ENCODE results near the gene FAT1. TPM values are rescaled to one million over a fixed set of nuclear protein-coding genes. Genes with fewer than 3 reads are reported as not detected.
A peak's percentile ranks its signal among the peaks of the same experiment; 100 is the strongest.

The FAT1 gene
- total and polyA plus RNA-seq, 2 donors (not counting 1 experiment from before 2014, with no cell fraction given), result 151 to 729 TPM

DNA sequence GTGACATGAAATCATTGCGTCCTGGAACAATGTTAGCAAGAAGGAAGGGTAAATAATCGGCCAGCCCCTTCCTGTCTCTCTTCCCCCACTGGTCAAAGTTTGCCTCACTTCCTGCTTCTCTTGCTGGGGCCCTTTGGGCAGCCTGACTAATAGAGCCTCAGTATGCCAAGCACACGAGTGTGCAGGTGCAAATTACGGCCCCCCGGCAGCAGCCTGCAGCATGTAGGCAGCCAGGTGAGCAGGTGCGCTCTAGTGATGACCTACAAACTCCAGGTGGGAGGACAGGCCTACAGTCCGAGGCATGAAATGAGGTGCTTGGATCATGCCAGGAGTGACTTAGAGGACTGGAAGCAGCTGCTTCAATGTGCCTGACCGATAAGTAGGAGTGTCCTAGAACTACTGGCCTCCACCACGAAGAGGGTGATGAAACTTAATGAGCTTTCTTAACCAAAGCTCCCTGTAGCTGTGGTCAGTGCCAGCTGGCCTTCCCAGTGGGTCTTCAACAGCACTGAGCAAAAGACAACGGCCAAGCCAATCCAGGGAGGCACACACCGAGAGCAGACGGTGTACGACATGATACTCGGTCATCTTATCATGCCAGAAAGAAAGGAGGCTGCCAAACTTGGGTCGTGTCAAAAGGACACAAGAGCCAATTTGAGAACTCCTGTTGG, 26.1 kb upstream of the FAT1 start:
- Histone ChIP-seq H3K4me2 (ENCODE audit: extremely low read depth, insufficient read depth, low read length) (no peak overlapping the region), H3K27ac (ENCODE audit: insufficient read depth, low read length) (no peak overlapping the region), H4K20me1 (ENCODE audit: control insufficient read depth, extremely low read depth, insufficient read depth, low read length) (no peaks in the 10 kb centered on the region), H3K27me3 (ENCODE audit: control insufficient read depth, insufficient read depth, low read length) (no peaks in the 10 kb centered on the region), H3K4me1 (ENCODE audit: control insufficient read depth, extremely low read depth, insufficient read depth, low read length) (no peaks in the 10 kb centered on the region), H3K79me2 (ENCODE audit: control insufficient read depth, insufficient read depth, low read length) (no peaks in the 10 kb centered on the region), H2AFZ (ENCODE audit: low read length) (no peak overlapping the region), H3K9me3 (ENCODE audit: control insufficient read depth, insufficient read depth, low read depth, low read length) (no peaks in the 10 kb centered on the region), H3K36me3 (ENCODE audit: control insufficient read depth, insufficient read depth, low read length) (no peaks in the 10 kb centered on the region), H3K4me3 (replicated peaks in 1 of 4; ENCODE audit: control extremely low read depth in 1 of 4, insufficient read depth in 1 of 4, low read depth in 3 of 4, low read length in 4 of 4) (no peak overlapping the region), H3K9ac (ENCODE audit: insufficient read depth, low read length) (no peak overlapping the region)
- no peak for DNase-seq (ENCODE audit: low read depth in 2 of 2)
- TF ChIP-seq, protein P1, sequence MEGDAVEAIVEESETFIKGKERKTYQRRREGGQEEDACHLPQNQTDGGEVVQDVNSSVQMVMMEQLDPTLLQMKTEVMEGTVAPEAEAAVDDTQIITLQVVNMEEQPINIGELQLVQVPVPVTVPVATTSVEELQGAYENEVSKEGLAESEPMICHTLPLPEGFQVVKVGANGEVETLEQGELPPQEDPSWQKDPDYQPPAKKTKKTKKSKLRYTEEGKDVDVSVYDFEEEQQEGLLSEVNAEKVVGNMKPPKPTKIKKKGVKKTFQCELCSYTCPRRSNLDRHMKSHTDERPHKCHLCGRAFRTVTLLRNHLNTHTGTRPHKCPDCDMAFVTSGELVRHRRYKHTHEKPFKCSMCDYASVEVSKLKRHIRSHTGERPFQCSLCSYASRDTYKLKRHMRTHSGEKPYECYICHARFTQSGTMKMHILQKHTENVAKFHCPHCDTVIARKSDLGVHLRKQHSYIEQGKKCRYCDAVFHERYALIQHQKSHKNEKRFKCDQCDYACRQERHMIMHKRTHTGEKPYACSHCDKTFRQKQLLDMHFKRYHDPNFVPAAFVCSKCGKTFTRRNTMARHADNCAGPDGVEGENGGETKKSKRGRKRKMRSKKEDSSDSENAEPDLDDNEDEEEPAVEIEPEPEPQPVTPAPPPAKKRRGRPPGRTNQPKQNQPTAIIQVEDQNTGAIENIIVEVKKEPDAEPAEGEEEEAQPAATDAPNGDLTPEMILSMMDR (conservative IDR thresholded peaks at IDR 0.05 in 1 of 2, IDR thresholded peaks at IDR 0.05 in 1 of 2; ENCODE audit: low read depth in 1 of 2, low read length in 2 of 2), result no peak
- TF ChIP-seq EZH2 (IDR thresholded peaks at IDR 0.05; ENCODE audit: low read length, missing control alignments), result no peak

DNA sequence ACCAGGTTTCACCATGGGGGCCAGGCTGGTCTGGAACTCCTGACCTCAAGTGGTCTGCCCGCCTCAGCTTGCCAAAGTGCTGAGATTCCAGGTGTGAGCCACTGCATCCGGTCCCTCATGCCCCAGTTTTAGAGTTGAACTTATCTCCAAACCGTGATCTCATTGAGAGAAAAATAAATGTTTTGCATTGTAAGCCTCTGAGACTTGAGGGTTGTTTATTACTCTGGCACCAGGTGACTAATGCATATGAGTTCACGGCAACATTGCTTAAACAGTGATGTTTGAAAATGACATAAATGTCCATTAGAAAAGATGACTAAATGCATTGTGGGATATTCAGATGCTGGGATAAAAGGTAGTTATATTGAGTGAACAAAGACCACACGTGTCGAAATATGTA, 22.9 kb upstream of the FAT1 start:
- Histone ChIP-seq H3K36me3 (ENCODE audit: control insufficient read depth, insufficient read depth, low read length) (no peaks in the 10 kb centered on the region), H3K27me3 (ENCODE audit: control insufficient read depth, insufficient read depth, low read length) (no peaks in the 10 kb centered on the region), H2AFZ (ENCODE audit: low read length) (no peak overlapping the region), H3K9ac (ENCODE audit: insufficient read depth, low read length) (no peak overlapping the region), H3K9me3 (ENCODE audit: control insufficient read depth, insufficient read depth, low read depth, low read length) (no peaks in the 10 kb centered on the region), H3K79me2 (ENCODE audit: control insufficient read depth, insufficient read depth, low read length) (no peaks in the 10 kb centered on the region), H4K20me1 (ENCODE audit: control insufficient read depth, extremely low read depth, insufficient read depth, low read length) (no peaks in the 10 kb centered on the region), H3K4me2 (ENCODE audit: extremely low read depth, insufficient read depth, low read length) (no peak overlapping the region), H3K27ac (ENCODE audit: insufficient read depth, low read length) (no peak overlapping the region), H3K4me3 (replicated peaks in 1 of 4; ENCODE audit: control extremely low read depth in 1 of 4, insufficient read depth in 1 of 4, low read depth in 3 of 4, low read length in 4 of 4) (no peak overlapping the region), H3K4me1 (ENCODE audit: control insufficient read depth, extremely low read depth, insufficient read depth, low read length) (no peaks in the 10 kb centered on the region)
- TF ChIP-seq EZH2 (IDR thresholded peaks at IDR 0.05; ENCODE audit: low read length, missing control alignments), result no peak
- TF ChIP-seq, protein P1 (conservative IDR thresholded peaks at IDR 0.05 in 1 of 2, IDR thresholded peaks at IDR 0.05 in 1 of 2; ENCODE audit: low read depth in 1 of 2, low read length in 2 of 2), result no peak
- peak in 1 of 2 donors; percentile 32 for DNase-seq (ENCODE audit: low read depth in 2 of 2)

DNA sequence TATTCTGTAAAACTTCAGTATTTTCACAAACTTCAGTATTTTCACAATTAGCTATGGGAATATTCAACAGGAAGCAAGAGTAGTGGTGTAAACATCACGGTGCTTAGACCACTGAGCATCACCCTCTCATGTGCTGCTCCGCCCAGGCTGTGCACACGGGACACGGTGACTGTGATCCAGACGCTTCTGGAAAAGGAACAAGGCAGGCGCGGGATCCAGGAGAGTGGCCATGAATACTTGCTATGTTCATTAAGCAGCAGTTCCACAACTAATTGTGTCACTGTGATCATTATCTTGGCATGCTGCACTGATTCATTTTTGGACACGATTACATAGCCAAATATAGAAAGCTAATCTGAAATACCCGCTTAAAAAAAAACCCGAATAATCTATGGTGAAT, 19.6 kb upstream of the FAT1 start:
- no peak overlapping the region for H3K4me3 ChIP-seq (replicated peaks in 1 of 4; ENCODE audit: control extremely low read depth in 1 of 4, insufficient read depth in 1 of 4, low read depth in 3 of 4, low read length in 4 of 4)
- H3K4me2 ChIP-seq (ENCODE audit: extremely low read depth, insufficient read depth, low read length), result no peak overlapping the region
- no peaks in the 10 kb centered on the region for H3K36me3 ChIP-seq (ENCODE audit: control insufficient read depth, insufficient read depth, low read length)
- H2AFZ ChIP-seq (ENCODE audit: low read length), result no peak overlapping the region
- H3K27me3 ChIP-seq (ENCODE audit: control insufficient read depth, insufficient read depth, low read length), result no peaks in the 10 kb centered on the region
- no peaks in the 10 kb centered on the region for H3K9me3 ChIP-seq (ENCODE audit: control insufficient read depth, insufficient read depth, low read depth, low read length)
- no peaks in the 10 kb centered on the region for H3K79me2 ChIP-seq (ENCODE audit: control insufficient read depth, insufficient read depth, low read length)
- H4K20me1 ChIP-seq (ENCODE audit: control insufficient read depth, extremely low read depth, insufficient read depth, low read length), result no peaks in the 10 kb centered on the region
- H3K9ac ChIP-seq (ENCODE audit: insufficient read depth, low read length), result no peak overlapping the region
- no peaks in the 10 kb centered on the region for H3K4me1 ChIP-seq (ENCODE audit: control insufficient read depth, extremely low read depth, insufficient read depth, low read length)
- no peak for TF ChIP-seq EZH2 (IDR thresholded peaks at IDR 0.05; ENCODE audit: low read length, missing control alignments)
- TF ChIP-seq, protein P1 (conservative IDR thresholded peaks at IDR 0.05 in 1 of 2, IDR thresholded peaks at IDR 0.05 in 1 of 2; ENCODE audit: low read depth in 1 of 2, low read length in 2 of 2), result no peak
- H3K27ac ChIP-seq (ENCODE audit: insufficient read depth, low read length), result no peak overlapping the region
- no peak for DNase-seq (ENCODE audit: low read depth in 2 of 2)

All from fibroblast of lung (primary cell).